HG02678 (cell line): ENCODE data around the gene CCL14.

ENCODE experiments used
- ATAC-seq: cut with Tn5 transposase; IDR thresholded peaks from one replicate; pipeline ENCODE4 v1.9.1; 2021; ENCODE audit warnings: mild to moderate bottlenecking, moderate library complexity; ENCODE audit not compliant: unreplicated experiment

CCL14 gene

DNA sequence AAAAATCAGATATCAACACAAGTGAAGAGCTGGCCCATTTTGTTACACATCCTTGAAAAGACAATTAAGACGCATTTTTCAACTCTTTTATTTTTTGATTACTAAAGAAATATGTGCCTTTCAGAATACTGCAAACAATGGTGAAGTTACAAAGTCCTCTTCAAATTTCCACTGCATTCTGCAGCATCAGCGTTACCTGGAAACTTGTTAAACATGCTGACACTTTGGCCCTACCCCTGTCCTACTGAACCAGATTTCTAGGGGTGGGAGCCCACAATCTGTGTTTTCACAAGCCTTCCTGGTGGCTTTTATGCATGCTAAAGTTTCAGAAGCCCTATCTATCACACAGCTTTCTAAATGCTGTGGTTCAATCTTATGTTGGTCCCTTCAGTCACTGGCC is 4.5 kb upstream of the CCL14 start:
- no peak for ATAC-seq

GRCh38 chr17:35988164-35988563 is 1.6 kb upstream of the CCL14 start:
- ATAC-seq = no peak

- no peak for ATAC-seq
Observed at GRCh38 chr17:35984140-35984539, 2.4 kb downstream of the CCL14 start.

- no peak for ATAC-seq
Observed at GRCh38 chr17:35982409-35983191, 3.9 kb downstream of the CCL14 start.

DNA sequence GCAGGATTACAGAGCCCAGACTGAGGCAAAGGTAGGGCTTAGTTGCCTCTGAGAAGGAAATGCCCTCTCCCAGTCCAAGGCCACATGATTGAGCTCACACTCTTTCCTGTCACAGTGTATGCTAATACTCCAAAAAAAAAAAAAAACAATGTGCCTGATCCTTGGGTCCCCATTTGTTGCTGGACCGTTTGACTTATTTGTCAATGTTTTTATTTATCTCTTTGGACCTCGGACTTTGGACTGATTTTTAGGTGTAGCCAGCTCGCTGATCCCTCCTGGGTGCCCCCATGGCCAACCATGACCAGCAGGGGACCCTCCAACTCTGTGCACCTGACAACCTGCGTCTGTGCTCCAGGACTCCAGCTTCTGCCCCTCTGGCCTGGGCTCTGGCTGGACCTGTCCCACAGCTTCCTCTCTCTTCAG is 4.6 kb downstream of the CCL14 start:
- no peak for ATAC-seq

DNA sequence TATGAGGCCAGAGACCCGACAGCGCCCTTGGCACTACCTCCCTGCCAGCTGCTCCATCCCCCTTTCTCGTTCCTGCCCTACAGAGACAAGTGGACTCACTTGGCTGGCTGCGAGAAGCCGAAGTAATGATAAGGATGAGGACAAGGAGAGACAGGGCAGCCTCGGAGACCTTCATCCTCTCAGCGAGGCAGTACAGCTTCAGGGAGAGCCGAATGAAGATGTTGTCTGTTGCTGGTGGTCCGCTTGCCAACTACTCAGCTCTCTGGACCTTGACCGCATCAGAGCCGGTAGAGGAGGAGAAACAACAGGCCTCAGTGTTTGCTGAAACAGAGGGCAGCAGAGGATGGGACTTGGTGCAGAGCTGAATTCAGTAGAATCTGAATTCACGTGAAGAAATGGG is 5.3 kb downstream of the CCL14 start, which contains the start of gene CCL16:
CCL16 (minus strand) TSS at position 252 of the 400 bp plus-strand sequence; CDS start at position 175, 77 bp downstream.
- no peak for ATAC-seq

DNA sequence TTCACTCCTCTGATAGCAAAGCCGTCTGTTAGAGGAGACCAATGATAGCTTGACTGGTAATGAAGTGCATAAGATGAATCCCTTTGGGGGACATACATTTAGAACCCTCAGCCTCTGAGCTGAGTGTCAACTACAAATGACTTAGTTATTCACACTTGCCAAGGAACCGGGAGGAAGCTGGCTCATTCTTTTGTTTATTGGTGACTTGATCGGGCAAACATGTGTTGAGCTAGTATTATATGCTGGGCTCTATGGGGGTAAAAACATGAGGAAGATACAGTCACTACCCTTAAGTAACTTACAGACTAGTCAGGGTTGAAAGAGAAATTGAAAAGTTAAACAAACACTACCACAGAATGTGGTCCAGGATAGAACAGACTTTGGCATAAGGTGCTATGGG is 8.2 kb downstream of the CCL14 start:
- no peak for ATAC-seq

GRCh38 chr17:35977509-35977908 is 9.0 kb downstream of the CCL14 start:
- ATAC-seq = no peak

DNA sequence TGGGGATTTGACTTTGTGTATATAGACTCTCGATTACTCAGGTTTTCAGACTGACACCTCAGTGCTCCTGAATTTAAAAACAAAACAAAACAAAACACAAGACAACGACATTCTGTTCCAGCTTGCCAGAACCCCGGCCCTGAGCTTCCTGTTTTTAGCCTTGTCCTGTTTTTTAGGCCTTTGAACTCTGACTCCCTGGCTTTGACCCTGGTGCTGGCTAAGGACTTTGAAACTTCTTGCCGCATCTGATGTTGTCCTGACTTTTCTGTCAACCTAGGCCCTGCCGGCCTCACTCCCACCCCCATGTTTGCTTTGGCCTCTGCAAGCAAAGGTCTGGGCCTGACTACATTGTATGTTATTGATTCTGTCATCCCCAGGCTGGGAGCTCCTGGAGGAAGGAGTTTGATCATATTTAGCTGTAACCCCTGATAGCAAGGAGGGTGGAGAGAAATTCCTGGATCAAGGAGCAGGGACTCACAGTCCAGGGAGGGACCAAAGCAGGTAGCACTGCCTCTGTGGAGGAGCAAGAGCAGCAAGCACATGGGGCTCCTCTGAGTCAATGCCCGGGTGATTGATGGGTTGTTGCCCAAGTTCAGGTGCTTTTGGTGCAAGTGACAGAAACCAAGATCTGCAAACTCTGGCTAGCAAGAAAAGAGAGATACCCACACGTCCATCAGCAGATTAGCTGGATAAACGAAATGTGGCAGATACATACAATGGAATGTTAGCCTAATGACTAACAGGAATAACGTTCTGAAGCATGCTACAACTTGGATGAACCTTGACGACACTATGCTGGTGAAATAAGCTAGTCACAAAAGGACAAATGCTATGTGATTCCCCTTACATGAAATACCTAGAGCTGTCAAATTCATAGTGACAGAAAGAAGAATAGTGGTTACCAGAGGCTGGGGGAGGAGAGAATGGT is 12.9 kb downstream of the CCL14 start:
- no peak for ATAC-seq

- no peak for ATAC-seq
Observed at GRCh38 chr17:35972945-35973332, 13.6 kb downstream of the CCL14 start.

GRCh38 chr17:35972535-35972934 is 14.0 kb downstream of the CCL14 start:
- ATAC-seq = no peak

- ATAC-seq = no peak
Observed at GRCh38 chr17:35972066-35972465, 14.5 kb downstream of the CCL14 start.

- ATAC-seq = no peak
Observed at GRCh38 chr17:35969558-35970380, 16.8 kb downstream of the CCL14 start.

GRCh38 chr17:35968520-35969054 is 17.9 kb downstream of the CCL14 start:
- ATAC-seq = no peak

DNA sequence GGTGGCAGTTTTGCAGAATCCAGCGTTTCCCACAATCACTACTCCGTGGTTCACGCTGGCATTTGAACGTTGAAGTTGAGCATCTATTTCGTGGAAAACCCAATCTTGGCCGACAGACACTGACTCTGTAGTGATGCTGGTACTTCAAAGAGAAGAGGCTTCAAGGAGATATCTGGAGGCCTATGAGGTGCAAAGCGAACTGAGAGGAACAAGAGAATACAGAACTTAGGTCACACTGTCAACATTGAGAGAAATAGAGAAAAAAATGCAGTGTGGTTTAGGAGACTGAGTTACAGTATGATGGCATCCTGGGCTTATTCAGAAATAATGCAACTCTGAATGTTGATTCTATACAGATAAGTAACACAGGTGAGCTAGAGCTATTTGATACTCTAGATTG is 21.3 kb downstream of the CCL14 start:
- ATAC-seq = no peak

- ATAC-seq = no peak
Observed at GRCh38 chr17:35963663-35964062, 22.9 kb downstream of the CCL14 start.

GRCh38 chr17:35953720-35954119 is 32.8 kb downstream of the CCL14 start:
- no peak for ATAC-seq

GRCh38 chr17:35949401-35949800 is 37.1 kb downstream of the CCL14 start:
- no peak for ATAC-seq

GRCh38 chr17:35948092-35948491 is 38.4 kb downstream of the CCL14 start:
- ATAC-seq = no peak

DNA sequence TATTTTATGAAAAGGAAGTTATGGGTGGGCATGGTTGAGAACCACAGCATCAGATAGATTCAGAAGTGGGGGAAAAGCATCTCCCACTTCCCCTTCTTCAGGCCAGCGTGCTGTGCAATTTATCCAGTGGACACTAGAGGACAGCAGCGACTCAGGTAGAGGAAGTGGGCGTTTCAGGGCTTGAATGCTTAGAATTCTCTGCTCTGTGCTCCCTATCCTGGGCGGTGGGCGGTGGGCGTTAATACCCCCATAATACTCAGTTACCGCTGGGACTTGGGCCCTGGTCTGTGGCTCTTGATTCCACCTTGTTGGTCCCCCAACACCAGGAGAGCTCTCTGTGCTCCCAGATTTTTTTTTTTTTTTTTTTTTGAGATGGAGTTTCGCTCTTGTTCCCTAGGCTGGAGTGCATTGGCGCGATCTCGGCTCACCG is 39.4 kb downstream of the CCL14 start:
- ATAC-seq = no peak

DNA sequence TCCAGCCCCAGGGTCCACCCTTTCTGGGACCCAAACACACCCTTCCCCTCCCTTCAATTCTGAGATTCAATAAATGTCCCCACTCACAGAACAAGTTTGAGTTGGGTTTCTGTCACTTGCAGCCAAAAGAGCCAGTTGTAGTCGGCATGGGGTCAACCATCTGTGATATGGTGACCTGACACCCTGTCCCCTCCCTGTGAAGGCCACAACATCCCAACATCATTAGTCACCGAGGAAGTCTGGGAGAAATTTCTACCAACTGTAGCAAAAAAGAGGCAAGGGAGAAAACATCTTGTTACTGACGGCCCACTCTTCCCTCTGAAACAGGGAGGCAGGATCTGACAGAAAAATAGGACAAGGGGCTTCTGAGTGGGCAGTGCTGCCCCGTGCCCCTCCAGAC is 42.4 kb downstream of the CCL14 start:
- no peak for ATAC-seq
